DMS53 treated with DMSO at 0.1 percent for 48 hours (cell line): Measurements from ENCODE around the gene SPECC1L.

Source experiments
- DNase-seq: peaks from one replicate; lab custom pipeline; 2025; ENCODE audit not compliant: unreplicated experiment; lab: John Stamatoyannopoulos, UW

Gene SPECC1L

DNA sequence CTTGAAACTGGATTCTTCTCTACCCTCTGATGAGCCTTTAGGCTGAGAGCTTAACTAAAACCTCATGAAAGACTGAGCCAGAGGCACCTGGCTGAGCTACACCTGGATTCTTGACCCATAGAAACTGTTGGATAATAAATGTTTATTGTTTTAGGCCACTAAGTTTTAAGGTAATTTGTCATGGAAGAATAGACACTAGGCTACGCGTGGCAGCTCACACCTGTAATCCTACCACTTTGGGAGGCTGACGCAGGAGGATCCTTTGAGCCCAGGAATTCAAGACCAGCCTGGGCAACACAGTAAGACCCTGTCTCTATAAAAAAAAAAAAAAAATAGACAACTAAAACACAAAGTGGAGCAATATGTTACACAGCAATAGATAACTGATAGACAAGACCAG, 195.3 kb downstream of the SPECC1L start:
- DNase-seq: no peak

DNA sequence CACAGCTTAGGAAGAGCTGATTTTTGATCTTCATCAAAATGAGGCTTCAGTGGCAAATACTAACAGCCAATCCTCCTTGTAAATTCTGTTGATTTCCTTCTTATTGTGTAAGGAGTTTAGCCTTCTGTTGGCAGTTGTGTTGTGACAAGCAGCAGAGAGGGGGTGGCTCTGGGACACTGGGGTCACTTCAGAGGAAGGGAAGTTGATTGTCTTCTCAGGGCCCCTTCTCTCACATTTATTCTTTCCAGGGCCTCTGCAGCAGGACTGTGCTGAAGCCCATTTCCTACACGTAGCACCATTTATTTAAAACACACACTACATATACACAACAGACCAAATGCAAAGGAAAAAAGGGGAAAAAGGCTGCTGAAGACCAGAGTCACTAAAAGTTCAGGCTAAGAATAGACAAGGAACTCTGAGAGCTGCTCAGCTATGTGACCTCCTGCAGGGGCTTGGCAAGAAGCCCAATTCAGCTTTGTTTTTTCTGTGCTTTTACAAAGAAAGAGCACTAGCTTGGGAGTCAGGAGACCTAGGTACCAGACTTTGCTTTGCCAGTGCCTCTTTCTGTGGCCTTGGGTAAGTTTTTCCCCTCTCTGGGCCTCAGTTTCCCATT, 196.2 kb downstream of the SPECC1L start:
- DNase-seq: no peak

DNA sequence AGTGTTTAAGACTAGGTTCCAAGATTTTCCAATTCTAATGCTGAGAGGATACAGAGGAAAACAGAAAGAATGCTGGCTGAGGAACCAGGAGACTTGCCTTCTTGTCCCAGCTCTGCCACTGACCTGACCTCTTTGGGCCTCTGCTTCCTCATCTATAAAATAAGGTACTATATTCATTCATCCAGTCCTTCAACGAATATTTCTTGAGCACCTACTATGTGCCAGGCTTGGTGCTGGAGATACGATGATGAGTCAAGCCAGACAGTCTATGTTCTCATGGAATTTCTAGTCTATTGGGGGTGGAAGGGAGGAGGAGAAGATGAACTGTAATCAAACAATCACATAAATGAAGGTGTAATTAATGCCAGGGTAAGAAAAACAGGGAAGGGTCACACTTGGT, 196.7 kb downstream of the SPECC1L start:
- no peak for DNase-seq
